MCF 10A (cell line): Measurements from ENCODE around the gene KIRREL3. TPM values are rescaled to one million over a fixed set of nuclear protein-coding genes. Genes with fewer than 3 reads are reported as not detected.

Experiments used
- BruUV-seq: library from RNA; stranded (reverse); fragments of 400-500 nt; replicated peaks from 2 replicates; lab custom pipeline; 2021; lab: Mats Ljungman, UMichigan
- CTCF ChIA-PET: fragments of 300-600 bp; sonication (Branson Sonifier 250); formaldehyde crosslinking; extraction: SDS; loops from one replicate; lab custom pipeline; 2021; ENCODE audit warnings: antibody characterized with exemption, inconsistent platforms; lab: Yijun Ruan, JAX
- POLR2A ChIA-PET: fragments of 300-600, 350-650 bp; sonication (Branson Sonifier 250); formaldehyde crosslinking; extraction: SDS; loops from one replicate; lab custom pipeline; 2020; ENCODE audit warnings: antibody characterized with exemption, inconsistent platforms; lab: Yijun Ruan, JAX
- DNase-seq: peaks from one replicate; pipeline ENCODE4 v3.0.0-alpha.2; 2018; ENCODE audit not compliant: unreplicated experiment
- H3K27ac Mint-ChIP-seq: one replicate; pipeline ENCODE4 v1.8.0; 2022; ENCODE audit warnings: mild to moderate bottlenecking, low read depth, mixed read lengths; ENCODE audit not compliant: unreplicated experiment
- H3K27me3 Mint-ChIP-seq: one replicate; pipeline ENCODE4 v1.8.0; 2022; ENCODE audit warnings: mixed read lengths; ENCODE audit not compliant: insufficient read depth, unreplicated experiment
- H3K36me3 Mint-ChIP-seq: one replicate; pipeline ENCODE4 v1.8.0; 2022; ENCODE audit warnings: mild to moderate bottlenecking, moderate library complexity, mixed read lengths; ENCODE audit not compliant: insufficient read depth, unreplicated experiment
- H3K4me1 Mint-ChIP-seq: one replicate; pipeline ENCODE4 v1.8.0; 2022; ENCODE audit warnings: mixed read lengths; ENCODE audit not compliant: insufficient read depth, unreplicated experiment
- H3K4me3 Mint-ChIP-seq: one replicate; pipeline ENCODE4 v1.8.0; 2022; ENCODE audit warnings: mild to moderate bottlenecking, moderate library complexity, mixed read lengths; ENCODE audit not compliant: unreplicated experiment
- H3K9me3 Mint-ChIP-seq: one replicate; pipeline ENCODE4 v1.8.0; 2022; ENCODE audit warnings: mixed read lengths; ENCODE audit not compliant: unreplicated experiment
- intact Hi-C: fragments of 100-400 bp; cut with micrococcal nuclease; formaldehyde crosslinking; loops from 2 replicates; pipeline ENCODE4 v1.14.1; 2022
- total RNA-seq: library from RNA; stranded (reverse); gene quantifications from 2 replicates; pipeline ENCODE4 v1.2.3, GENCODE V29; 2022
- TF ChIP-seq, protein P1 (sequence below): fragments of 200-600 bp; IDR thresholded peaks from one replicate; pipeline ENCODE4 v1.8.0; 2022; ENCODE audit warnings: antibody characterized with exemption, mild to moderate bottlenecking; ENCODE audit not compliant: unreplicated experiment

The KIRREL3 gene
- total RNA-seq, 1 experiment from 2014 or later, result not detected

DNA sequence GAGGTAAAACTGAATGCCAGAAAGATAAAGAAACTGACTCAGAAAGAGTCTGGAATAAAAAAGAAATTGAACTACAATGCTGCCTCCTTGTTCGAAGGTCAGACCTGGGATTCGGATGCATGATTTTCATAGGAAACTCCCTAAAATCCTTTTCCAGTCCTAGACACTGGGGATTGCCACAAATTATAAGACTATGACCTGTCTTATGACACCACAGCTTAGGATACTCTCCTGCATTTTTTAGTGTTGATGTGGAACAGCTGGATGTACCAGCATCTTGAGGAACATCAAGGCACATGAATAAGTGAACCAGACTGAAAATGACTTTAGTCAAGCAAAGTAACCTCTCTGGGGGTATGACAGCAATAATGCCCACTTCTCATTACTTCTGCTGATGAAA lies 9.0 kb downstream of the KIRREL3 start:
- Mint-ChIP-seq H3K36me3 (no peaks in the 10 kb centered on the region), H3K4me3 (no peak overlapping the region), H3K4me1 (no peaks in the 10 kb centered on the region), H3K27me3 (peaks cover 64% of the 10 kb centered on the region), H3K27ac (no peak overlapping the region), H3K9me3 (no peaks in the 10 kb centered on the region)
- no TSS peak for BruUV-seq
- TF ChIP-seq, protein P1, sequence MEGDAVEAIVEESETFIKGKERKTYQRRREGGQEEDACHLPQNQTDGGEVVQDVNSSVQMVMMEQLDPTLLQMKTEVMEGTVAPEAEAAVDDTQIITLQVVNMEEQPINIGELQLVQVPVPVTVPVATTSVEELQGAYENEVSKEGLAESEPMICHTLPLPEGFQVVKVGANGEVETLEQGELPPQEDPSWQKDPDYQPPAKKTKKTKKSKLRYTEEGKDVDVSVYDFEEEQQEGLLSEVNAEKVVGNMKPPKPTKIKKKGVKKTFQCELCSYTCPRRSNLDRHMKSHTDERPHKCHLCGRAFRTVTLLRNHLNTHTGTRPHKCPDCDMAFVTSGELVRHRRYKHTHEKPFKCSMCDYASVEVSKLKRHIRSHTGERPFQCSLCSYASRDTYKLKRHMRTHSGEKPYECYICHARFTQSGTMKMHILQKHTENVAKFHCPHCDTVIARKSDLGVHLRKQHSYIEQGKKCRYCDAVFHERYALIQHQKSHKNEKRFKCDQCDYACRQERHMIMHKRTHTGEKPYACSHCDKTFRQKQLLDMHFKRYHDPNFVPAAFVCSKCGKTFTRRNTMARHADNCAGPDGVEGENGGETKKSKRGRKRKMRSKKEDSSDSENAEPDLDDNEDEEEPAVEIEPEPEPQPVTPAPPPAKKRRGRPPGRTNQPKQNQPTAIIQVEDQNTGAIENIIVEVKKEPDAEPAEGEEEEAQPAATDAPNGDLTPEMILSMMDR, result no peak
- CTCF ChIA-PET, result interaction anchor here (0.6 to 8.4 kb wide), 16 partner anchors 13 to 686 kb away, joined by 3 to 116 read pairs (median 5); no protein-coding TSS in a partner anchor
- intact Hi-C loops, result loop anchor here (2.0 kb wide), 1 partner anchor 681 kb away; no protein-coding TSS in a partner anchor
- no peak for DNase-seq
- POLR2A ChIA-PET, result no interaction called here

DNA sequence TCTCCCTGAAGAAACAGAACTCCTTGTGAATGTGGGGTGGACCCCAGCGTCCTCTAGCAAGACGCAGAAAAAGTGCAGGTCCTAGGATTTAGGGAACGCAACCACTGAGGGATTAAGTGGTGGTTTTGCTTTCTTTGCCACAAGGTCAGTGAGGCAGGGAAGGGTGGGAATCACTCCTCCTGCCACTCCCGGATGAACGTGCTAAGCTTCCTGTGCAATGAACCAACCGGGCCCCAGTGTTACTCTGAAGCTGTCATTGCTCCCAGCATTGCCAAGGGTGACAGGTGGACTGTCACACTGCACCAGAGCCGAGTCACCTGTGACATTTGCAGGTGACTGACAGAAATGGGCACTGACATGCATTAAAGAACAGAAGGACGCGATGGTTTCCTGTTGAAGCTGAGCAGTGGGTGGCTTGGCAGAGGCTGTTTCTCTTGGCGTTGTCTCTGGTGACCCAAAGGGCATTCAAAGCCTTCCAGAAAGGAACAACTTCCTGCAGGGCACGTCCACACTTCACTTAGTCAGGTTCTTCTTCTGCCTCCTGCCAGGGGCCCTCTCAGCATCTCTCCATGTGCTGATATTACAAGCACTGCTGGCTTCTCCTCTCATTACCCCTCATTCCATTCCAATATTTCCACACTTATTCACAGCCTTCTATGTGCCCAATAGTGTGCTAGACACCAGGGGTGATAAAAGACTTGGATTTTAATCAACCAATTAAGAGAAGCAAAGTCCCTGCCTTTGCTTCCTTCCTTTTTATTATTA lies 9.7 kb downstream of the KIRREL3 start:
- no TSS peak for BruUV-seq
- DNase-seq, result no peak
- Mint-ChIP-seq H3K9me3 (no peaks in the 10 kb centered on the region), H3K36me3 (no peaks in the 10 kb centered on the region), H3K4me1 (no peaks in the 10 kb centered on the region), H3K27ac (no peak overlapping the region), H3K27me3 (peaks cover 61% of the 10 kb centered on the region), H3K4me3 (no peak overlapping the region)
- ChIA-PET POLR2A (interaction anchor here (1.2 kb wide), 1 partner anchor 384 kb away, joined by 4 read pairs; no protein-coding TSS in a partner anchor), CTCF (interaction anchor here (0.5 to 8.4 kb wide), 55 partner anchors 9 to 769 kb away, joined by 3 to 116 read pairs (median 4); partner anchors contain the start of gene KIRREL3)
- TF ChIP-seq, protein P1, result no peak
- intact Hi-C loops, result loop anchor here (1.0 to 2.0 kb wide), 4 partner anchors 275 to 680 kb away; no protein-coding TSS in a partner anchor

DNA sequence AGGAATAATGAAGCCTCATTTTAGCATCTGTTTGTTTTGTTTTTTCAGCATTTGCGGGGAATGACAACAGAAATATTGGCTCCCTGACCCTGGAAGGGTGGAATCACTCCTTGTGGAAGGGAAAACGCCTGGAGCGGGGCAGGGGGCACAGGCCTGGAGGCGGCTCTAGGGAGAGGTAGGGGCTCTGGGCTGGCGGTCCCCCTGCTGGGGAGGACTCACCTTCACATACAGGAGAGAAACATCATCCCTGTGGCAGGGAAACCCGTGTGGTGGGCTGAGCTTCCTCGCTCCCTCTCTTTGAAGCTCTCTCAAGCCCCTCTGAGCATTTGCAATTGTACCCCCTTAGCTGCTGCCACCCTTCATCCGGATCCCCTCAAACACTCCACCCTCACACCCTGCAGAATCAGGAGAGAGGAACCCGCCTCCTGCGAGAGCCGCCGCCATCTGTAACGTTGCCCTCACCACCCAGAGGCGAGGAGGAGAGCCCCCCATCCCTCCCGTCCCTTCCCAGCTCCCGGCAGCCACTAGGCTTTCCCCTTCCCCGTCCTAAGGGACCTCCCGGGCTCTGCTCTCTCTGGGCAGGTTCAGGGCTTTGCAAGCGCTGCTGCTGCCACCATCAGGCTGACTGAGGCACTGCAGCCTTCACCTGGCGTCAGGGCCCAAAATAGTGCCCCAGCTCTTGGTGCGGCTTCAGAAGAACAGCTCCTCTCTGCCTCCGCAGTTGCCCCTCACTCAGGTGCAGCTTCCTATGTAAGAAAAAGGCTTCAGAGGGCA lies 10.4 kb downstream of the KIRREL3 start:
- Mint-ChIP-seq H3K9me3 (no peaks in the 10 kb centered on the region), H3K27me3 (peaks cover 53% of the 10 kb centered on the region), H3K27ac (no peak overlapping the region), H3K4me1 (no peaks in the 10 kb centered on the region), H3K36me3 (no peaks in the 10 kb centered on the region), H3K4me3 (no peak overlapping the region)
- no TSS peak for BruUV-seq
- TF ChIP-seq, protein P1, result peak; percentile 88
- ChIA-PET POLR2A (interaction anchor here (1.2 kb wide), 1 partner anchor 383 kb away, joined by 4 read pairs; no protein-coding TSS in a partner anchor), CTCF (interaction anchor here (0.5 to 8.4 kb wide), 56 partner anchors 8 to 1594 kb away, joined by 3 to 116 read pairs (median 4); partner anchors contain the start of gene KIRREL3)
- intact Hi-C loops, result loop anchor here (1.0 to 2.0 kb wide), 4 partner anchors 274 to 679 kb away; no protein-coding TSS in a partner anchor
- peak; percentile 49 for DNase-seq
